ENCODE results near the gene LMBR1. TPM values are rescaled to one million over a fixed set of nuclear protein-coding genes. Genes with fewer than 3 reads are reported as not detected.
"Not testable (repeated sequence)": the region's sequence is repeated elsewhere in the genome, so short reads cannot be mapped to it uniquely, and the experiment has no call there.

The LMBR1 gene
- total RNA-seq, 1 donor from 2014 or later = 49.7 TPM

GRCh38 chr7:156920487-156921373 is 27.7 kb upstream of the LMBR1 start:
- not testable (repeated sequence) for H3K27me3 Mint-ChIP-seq (ENCODE audit: low read depth, unreplicated experiment); H3K36me3 ChIP-seq (ENCODE audit: insufficient read depth, low read length); H3K4me1 ChIP-seq (ENCODE audit: insufficient read depth, low read length); H3K4me1 Mint-ChIP-seq (ENCODE audit: low read depth, unreplicated experiment); H3K9me3 ChIP-seq (ENCODE audit: insufficient read depth, low read depth, low read length); H3K27ac Mint-ChIP-seq (ENCODE audit: unreplicated experiment); H3K79me2 ChIP-seq (ENCODE audit: insufficient read depth, low read length); H4K20me1 ChIP-seq (ENCODE audit: insufficient read depth, low read length); H3K27ac ChIP-seq (ENCODE audit: low read depth, low read length); H3K4me3 ChIP-seq (ENCODE audit: insufficient read depth, low read depth, low read length); FAIRE-seq; H3K4me3 Mint-ChIP-seq (ENCODE audit: unreplicated experiment); H3K9me3 Mint-ChIP-seq (ENCODE audit: unreplicated experiment); H3K9ac ChIP-seq (ENCODE audit: low read length); H2AFZ ChIP-seq (ENCODE audit: low read depth, low read length); H3K4me2 ChIP-seq (ENCODE audit: low read length); DNase-seq (ENCODE audit: low read depth); H3K36me3 Mint-ChIP-seq (ENCODE audit: low read depth, unreplicated experiment)
- peaks cover 15% of the 10 kb centered on the region for H3K27me3 ChIP-seq (ENCODE audit: insufficient read depth, low read length)

- Histone ChIP-seq H3K9me3 (ENCODE audit: insufficient read depth, low read depth, low read length) (no peaks in the 10 kb centered on the region), H3K4me1 (ENCODE audit: insufficient read depth, low read length) (no peaks in the 10 kb centered on the region), H3K79me2 (ENCODE audit: insufficient read depth, low read length) (no peaks in the 10 kb centered on the region), H3K27me3 (ENCODE audit: insufficient read depth, low read length) (peaks cover 15% of the 10 kb centered on the region), H3K27ac (ENCODE audit: low read depth, low read length) (no peak overlapping the region), H2AFZ (ENCODE audit: low read depth, low read length) (no peak overlapping the region), H4K20me1 (ENCODE audit: insufficient read depth, low read length) (no peaks in the 10 kb centered on the region), H3K36me3 (ENCODE audit: insufficient read depth, low read length) (no peaks in the 10 kb centered on the region), H3K4me2 (ENCODE audit: low read length) (no peak overlapping the region), H3K9ac (ENCODE audit: low read length) (no peak overlapping the region), H3K4me3 (ENCODE audit: insufficient read depth, low read depth, low read length) (no peak overlapping the region)
- no peaks in the 10 kb centered on the region for H3K36me3 Mint-ChIP-seq (ENCODE audit: low read depth, unreplicated experiment)
- H3K4me3 Mint-ChIP-seq (ENCODE audit: unreplicated experiment) = no peak overlapping the region
- no peaks in the 10 kb centered on the region for H3K4me1 Mint-ChIP-seq (ENCODE audit: low read depth, unreplicated experiment)
- H3K9me3 Mint-ChIP-seq (ENCODE audit: unreplicated experiment) = peaks cover 6% of the 10 kb centered on the region
- no peak overlapping the region for H3K27ac Mint-ChIP-seq (ENCODE audit: unreplicated experiment)
- FAIRE-seq = no peak
- TF ChIP-seq CTCF (IDR thresholded peaks at IDR 0.05; ENCODE audit: insufficient read depth, low read depth, low read length) (no peak), EZH2 (IDR thresholded peaks at IDR 0.05; ENCODE audit: insufficient read depth, low read length) (no peak)
- H3K27me3 Mint-ChIP-seq (ENCODE audit: low read depth, unreplicated experiment) = peaks cover 5% of the 10 kb centered on the region
- DNase-seq (ENCODE audit: low read depth) = no peak
These were observed 27.1 kb upstream of the LMBR1 start for GRCh38 chr7:156920076-156920475.

- no peaks in the 10 kb centered on the region for H3K4me1 Mint-ChIP-seq (ENCODE audit: low read depth, unreplicated experiment)
- H3K9me3 Mint-ChIP-seq (ENCODE audit: unreplicated experiment) = peaks cover 6% of the 10 kb centered on the region
- Histone ChIP-seq H2AFZ (ENCODE audit: low read depth, low read length) (peak overlapping the region; percentile 15), H3K27me3 (ENCODE audit: insufficient read depth, low read length) (peaks cover 15% of the 10 kb centered on the region), H3K9me3 (ENCODE audit: insufficient read depth, low read depth, low read length) (no peaks in the 10 kb centered on the region), H3K9ac (ENCODE audit: low read length) (no peak overlapping the region), H3K4me1 (ENCODE audit: insufficient read depth, low read length) (no peaks in the 10 kb centered on the region), H3K4me2 (ENCODE audit: low read length) (no peak overlapping the region), H4K20me1 (ENCODE audit: insufficient read depth, low read length) (no peaks in the 10 kb centered on the region), H3K27ac (ENCODE audit: low read depth, low read length) (no peak overlapping the region), H3K36me3 (ENCODE audit: insufficient read depth, low read length) (no peaks in the 10 kb centered on the region), H3K4me3 (ENCODE audit: insufficient read depth, low read depth, low read length) (no peak overlapping the region), H3K79me2 (ENCODE audit: insufficient read depth, low read length) (no peaks in the 10 kb centered on the region)
- TF ChIP-seq CTCF (IDR thresholded peaks at IDR 0.05; ENCODE audit: insufficient read depth, low read depth, low read length) = no peak
- TF ChIP-seq EZH2 (IDR thresholded peaks at IDR 0.05; ENCODE audit: insufficient read depth, low read length) = no peak
- FAIRE-seq = no peak
- DNase-seq (ENCODE audit: low read depth) = no peak
- H3K36me3 Mint-ChIP-seq (ENCODE audit: low read depth, unreplicated experiment) = no peaks in the 10 kb centered on the region
- H3K4me3 Mint-ChIP-seq (ENCODE audit: unreplicated experiment) = no peak overlapping the region
- H3K27me3 Mint-ChIP-seq (ENCODE audit: low read depth, unreplicated experiment) = peaks cover 2% of the 10 kb centered on the region
- no peak overlapping the region for H3K27ac Mint-ChIP-seq (ENCODE audit: unreplicated experiment)
These were observed 26.2 kb upstream of the LMBR1 start for GRCh38 chr7:156919132-156919713.

Measured in astrocyte (in vitro differentiated cells and primary cell).